Activated CD8-positive, alpha-beta memory T cell treated with anti-CD3 and anti-CD28 coated beads, Interleukin-2, amount 50 U/mL, for 1 hour (primary cell): ENCODE results near the gene TGFB1I1.
A peak's percentile ranks its signal among the peaks of the same experiment; 100 is the strongest.

ENCODE experiments used
- DNase-seq: peaks from one replicate; pipeline ENCODE4 v3.0.0-alpha.2; 2020; ENCODE audit errors: extremely low read depth

Gene TGFB1I1

GRCh38 chr16:31452631-31453106 lies 19.3 kb upstream of the TGFB1I1 start:
- DNase-seq, result no peak

DNA sequence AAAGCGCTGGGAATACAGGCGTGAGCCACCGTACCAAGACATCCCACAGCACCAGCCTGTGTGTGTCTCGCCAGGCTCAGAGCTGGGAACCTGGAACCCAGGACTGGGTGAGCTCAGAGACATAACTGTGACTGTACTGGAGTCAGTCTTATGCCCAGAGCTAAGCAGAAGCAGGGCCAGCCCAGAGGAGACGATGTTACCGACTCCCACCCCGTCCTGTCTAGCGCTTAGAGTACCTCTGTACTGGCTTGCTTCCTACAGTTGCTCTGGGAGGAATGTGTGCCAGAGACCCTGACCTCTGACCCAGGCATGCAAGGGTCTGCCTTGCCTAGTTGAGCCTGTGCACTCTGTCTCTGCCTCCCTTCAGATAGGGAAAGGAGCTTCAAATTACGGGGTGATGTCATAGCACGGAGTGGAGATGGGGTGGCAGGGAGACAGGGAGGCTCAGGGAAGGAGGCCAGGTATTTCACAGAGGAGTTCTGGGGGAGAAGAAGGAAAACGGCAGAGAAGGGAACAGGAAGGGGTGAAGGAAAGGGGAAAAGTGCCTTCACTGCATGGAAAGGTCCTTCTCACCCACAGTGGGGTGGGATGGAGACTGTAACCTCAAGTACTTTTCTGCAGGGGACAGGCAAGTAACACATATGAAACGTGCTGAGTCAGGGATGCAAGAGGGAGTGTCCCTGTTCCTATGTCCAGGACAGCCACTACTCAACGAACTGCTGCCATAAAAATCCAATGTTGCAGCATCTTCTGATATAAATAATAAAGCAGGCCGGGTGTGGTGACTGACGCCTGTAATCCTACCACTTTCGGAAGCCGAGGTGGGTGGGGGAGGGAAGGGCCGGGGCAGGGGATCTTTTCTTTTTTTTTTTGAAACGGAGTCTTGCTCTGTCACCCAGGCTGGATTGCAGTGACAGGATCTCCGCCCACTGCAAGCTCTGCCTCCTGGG lies 18.4 kb upstream of the TGFB1I1 start:
- DNase-seq, result no peak

- DNase-seq, result no peak
These were observed 16.2 kb upstream of the TGFB1I1 start for GRCh38 chr16:31455601-31456314.

DNA sequence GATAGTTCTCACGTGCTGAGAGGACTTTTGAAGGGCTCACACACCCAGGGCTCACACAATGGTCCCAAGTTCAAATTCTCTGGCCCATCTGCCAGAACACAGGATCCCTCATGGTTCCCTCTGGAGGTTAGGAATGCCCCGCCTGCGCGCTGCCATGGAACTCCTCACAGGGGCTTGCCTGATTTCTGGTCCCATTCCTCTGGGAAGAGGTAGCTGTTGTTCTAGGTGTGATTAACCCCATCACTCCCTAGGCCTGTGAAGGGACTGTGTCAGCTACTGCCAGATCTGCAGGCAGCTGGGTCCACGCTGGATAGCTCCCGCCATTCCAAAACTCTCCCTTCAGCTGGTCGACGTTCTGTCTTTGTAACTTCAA lies 15.0 kb upstream of the TGFB1I1 start:
- DNase-seq, result no peak

DNA sequence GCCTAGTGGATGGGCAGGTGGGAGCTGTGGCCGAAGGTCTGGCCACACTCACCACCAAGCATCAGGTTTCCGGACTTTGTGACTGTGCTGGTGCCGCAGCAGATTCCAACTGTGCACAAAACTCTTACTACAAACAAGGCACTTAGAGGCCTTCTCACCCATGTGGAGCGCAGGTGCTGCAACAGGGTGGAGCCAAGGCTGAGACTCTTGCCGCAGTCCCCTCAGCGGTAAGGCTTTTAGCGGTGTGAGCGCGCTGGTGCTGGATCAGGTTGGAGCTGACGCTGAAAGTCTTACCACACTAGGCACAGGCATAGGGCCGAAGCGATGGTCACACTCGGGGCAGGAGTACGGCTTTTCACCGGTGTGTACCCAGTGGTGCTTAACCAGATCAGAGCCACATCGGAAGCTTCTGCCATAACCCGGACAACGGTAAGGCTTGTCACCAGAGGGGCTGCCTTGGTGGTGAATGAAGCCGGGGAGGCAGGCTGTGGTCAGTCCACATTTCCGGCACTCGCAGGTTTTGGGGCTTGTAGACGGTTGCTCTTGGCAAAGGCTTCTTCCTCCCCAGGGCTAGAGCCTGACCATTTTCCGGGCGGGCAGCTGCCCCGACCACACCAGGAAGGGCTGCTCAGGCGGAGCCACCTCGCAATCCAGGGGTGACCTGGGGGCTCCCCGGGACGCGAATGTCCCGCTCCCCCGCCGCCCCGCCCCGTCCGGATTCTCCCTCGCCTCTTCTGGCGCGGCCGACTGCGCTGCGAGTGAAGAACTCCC lies 13.7 kb upstream of the TGFB1I1 start:
- DNase-seq, result no peak

GRCh38 chr16:31458844-31459686 lies 12.9 kb upstream of the TGFB1I1 start, which contains the start of gene ARMC5:
Gene ARMC5, plus strand, starts transcription at chr16:31459501. Its CDS starts 24 bp downstream, at chr16:31459525.
- peak; percentile 93 for DNase-seq

DNA sequence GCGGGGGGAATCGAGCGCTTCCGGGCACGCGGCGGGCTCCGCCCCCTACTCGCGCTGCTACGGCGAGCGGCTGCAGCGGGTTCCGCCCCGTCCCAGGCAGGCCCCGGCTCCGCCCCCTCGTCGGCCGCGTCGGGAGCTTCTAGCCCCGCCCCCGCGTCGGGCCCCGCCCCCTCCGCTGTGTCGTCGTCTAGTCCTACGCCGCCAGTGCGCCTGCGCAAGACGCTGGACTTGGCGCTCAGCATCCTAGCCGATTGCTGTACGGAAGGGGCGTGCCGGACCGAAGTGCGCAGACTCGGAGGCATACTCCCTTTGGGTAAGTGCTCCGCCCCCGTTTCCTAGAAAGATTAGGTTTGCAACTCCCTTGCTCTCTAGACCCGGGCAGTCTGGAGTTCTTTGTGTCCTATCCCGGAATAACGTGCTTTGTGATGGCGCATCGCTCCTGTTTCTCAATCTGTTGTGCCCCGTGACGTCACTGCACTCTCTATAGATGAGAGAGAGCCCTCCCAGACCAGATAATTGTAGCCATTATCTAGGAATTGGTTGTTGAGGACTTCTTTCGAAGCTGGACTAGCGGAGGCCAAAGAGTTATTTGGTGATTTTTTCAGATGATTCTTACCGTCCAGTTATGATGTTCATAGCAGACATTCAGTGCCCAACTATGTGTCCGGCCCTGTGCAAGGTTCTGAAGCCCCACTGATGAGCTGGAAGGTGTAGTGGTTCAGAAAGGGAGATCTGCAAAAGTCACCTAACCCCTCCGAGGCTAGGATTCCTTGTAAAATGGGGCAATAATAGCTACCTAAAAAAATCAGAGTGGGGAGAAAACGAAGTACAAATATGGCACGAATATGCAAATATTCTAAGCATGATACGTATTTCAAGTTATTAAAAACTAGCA lies 12.0 kb upstream of the TGFB1I1 start:
- DNase-seq, result peak; percentile 100

DNA sequence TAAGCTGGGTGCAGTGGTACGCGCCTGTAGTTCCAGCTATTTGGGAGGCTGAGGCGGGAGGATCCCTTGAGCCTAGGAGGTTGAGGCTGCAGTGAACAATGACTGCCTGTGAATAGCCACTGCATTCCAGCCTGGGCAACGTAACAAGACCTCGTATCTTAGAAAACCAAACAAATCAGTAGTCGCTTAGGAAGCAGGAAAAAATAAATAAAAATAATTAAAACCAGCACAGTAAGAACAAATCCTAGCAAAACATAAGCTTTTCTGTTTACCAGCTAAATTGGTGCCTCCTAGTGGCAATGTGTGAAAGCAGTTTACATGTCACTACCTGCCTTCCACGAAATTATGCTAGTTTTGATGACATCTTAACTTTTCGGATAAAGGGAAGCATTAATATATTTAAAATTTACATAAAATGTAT lies 11.4 kb upstream of the TGFB1I1 start:
- DNase-seq, result no peak

DNA sequence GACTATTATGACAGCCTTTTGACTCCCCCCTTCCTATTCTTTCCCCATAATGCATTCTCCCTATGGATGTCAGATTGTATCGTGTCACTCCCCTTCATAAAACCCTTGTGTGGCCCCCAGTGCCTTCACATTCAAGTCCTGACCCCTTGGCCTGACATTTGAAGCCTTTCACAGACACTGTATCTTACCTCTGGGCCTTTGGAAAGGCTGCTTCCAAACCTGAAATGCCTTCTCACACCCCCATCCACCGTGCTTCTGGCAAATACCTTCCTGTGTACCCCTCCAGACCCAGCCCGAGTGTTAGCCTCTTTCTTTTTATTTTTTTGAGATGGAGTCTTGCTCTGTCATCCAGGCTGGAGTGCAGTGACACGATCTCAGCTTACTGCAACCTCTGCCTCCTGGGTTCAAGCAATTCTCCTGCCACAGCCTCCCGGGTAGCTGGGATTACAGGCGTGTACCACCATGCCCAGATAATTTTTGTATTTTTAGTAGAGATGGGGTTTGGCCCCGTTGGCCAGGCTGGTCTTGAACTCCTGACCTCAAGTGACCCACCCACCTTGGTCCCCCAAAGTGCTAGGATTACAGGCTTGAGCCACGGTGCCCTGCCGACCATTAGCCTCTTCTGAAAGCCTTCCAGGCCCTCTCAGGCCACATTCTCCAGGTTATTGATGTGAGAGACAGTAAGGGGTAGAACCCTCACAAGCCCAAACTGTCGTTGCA lies 10.6 kb upstream of the TGFB1I1 start:
- no peak for DNase-seq

GRCh38 chr16:31461921-31462804 lies 9.8 kb upstream of the TGFB1I1 start:
- DNase-seq, result no peak

DNA sequence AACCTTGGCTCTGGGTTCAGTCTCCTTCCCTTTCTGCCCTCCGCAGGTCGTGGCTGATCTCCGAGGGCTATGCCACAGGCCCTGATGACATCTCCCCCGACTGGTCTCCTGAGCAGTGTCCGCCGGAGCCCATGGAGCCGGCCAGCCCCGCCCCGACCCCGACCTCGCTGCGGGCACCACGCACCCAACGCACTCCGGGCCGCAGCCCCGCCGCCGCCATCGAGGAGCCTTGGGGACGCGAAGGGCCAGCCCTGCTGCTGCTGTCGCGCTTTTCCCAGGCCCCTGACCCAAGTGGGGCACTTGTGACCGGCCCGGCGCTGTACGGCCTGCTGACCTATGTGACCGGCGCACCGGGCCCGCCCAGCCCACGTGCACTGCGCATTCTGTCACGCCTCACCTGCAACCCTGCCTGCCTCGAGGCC lies 7.6 kb upstream of the TGFB1I1 start:
- DNase-seq, result no peak

GRCh38 chr16:31464781-31465260 lies 7.1 kb upstream of the TGFB1I1 start:
- no peak for DNase-seq

- no peak for DNase-seq
These were observed 6.1 kb upstream of the TGFB1I1 start for GRCh38 chr16:31465788-31466370.

GRCh38 chr16:31466381-31466841 lies 5.5 kb upstream of the TGFB1I1 start:
- no peak for DNase-seq

- no peak for DNase-seq
These were observed 4.7 kb upstream of the TGFB1I1 start for GRCh38 chr16:31467151-31467773.

- DNase-seq, result no peak
These were observed 4.1 kb upstream of the TGFB1I1 start for GRCh38 chr16:31467858-31468257.

- no peak for DNase-seq
These were observed 1.3 kb upstream of the TGFB1I1 start for GRCh38 chr16:31470615-31471014.
